Stimulated activated CD8-positive, alpha-beta memory T cell treated with anti-CD3 and anti-CD28 coated beads, Interleukin-4, amount 100 ng/mL, for 24 hours (primary cell): ENCODE measurements around the gene SMARCC1.

ENCODE experiments used
- DNase-seq: peaks from one replicate; pipeline ENCODE4 v3.0.0-alpha.2; 2020; ENCODE audit warnings: low read depth

The SMARCC1 gene

DNA sequence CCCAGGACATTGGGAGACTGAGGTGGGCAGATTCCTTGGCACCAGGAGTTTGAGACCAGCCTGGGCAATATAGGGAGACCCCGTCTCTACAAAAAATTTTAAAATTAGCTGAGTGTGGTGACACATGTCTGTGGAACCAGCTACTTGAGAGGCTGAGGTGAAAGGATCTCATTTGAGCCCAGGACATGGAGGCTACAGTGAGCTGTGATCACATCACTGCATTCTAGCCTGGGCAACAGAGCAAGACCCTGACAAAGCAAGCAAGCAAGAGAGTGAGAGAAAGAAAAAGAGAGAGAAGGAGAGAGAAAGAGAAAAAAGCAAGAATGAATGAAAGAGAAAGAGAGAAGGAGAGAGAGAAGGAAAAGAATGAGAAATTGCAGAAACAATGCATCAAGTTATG lies 150.9 kb downstream of the SMARCC1 start:
- DNase-seq = no peak

DNA sequence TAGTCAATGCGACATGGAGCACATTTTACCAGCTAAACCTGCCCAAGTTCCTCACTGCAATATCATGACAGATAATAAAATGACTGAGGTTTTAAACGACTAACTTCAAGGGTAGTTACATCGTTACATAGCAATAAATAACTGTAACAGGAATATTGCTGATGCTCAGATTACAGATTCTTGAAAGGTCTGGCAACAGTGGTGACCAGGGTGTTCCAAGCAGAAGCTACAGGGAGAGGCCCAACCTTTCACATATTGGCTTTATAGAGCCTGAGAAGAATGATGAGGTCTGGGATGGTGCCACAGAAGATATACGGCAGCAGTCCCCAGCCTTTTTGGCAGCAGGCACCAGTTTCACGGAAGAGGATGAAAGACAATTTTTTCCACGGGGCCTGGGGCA lies 151.9 kb downstream of the SMARCC1 start:
- no peak for DNase-seq

DNA sequence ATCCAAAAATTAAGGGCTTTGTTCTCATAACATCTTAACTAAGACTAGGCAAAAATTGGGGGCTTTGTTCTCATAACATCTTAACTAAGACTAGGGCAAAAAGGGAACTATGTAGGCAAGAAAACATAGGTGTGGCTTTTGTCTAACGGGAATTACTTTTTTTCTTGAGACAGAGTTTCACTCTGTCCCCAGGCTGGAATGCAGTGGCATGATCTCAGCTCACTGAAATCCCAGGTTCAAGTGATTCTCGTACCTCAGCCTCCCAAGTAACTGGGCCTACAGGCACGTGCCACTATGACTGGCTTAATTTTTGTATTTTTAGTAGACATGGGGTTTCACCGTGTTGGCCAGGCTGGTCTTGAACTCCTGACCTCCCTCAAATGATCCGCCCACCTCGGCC lies 153.3 kb downstream of the SMARCC1 start:
- DNase-seq = no peak

DNA sequence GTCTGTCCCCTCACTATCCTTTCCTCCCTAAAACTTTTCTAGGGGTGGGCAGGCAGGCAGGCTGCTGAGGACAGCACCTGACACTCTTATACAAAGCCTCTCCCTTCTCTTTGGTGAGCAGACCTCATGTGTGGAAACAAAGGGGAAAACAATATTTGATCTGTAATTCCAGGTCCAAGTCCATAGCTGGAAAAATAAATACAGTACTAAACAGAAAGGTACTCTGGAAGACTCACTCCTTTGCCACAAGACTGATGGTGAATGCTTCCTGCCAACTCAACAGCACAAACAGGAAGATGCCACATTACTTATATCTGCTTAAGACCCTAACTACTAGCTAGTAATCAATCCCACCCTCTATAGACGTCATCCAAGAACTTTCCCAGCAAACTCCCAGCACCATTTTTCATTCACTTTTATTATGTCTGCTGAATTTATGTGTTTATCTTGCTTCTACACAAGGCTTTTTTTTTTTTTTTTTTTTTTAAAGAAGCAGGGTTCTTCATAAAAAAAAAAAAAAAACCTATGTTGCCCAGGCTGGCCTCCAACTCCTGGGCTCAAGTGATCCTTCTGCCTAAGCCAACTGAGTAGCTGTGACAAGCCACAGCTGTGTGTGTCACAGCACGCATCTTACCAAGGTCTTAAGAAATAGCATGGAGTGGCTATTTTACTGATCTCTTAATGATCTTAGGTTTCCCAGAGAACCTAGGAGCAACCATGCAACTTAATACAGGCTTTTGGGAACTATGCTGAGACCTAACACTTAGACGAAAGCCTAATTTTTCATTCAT lies 158.8 kb downstream of the SMARCC1 start:
- no peak for DNase-seq

DNA sequence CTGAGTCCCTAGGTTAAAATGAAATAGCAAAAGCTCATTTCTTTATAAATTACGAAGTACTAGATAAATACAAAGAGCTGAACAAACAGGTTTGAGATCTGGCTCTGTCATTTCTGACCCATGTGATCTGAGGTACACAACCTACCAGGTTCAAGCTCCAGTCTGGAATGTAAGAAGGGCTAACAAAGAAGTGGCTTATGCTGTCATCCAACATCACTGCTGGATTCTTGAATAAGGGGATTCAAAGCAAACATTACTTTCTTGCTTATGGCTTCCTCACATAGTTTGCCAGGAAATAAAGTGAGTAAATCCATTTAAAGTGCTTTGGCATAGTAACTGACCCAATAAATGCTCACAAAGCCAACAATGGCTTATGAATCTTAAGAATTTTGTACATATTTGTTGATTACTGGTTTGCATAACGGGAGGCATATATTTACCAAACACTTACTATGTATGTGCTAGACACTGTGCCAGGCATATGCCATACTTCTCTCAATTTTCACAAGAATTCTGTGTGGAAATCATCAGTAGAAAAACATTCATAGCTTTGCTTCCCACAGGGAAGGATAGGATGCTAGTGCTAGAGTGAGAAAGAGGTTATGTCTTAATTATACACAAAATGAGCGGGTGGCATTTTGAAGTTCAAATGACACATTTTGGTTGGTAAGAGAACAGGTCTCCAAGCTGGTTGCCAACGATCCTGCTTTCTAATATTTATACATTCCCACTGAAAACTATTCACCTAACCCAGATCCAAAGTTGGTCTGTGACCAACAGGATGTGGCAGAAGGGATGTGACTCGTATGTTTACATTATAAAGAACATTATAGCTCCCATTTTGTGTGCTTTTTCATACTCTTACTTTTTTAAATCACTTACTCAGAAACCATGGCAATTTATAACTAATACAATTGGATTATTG lies 164.3 kb downstream of the SMARCC1 start:
- DNase-seq = no peak

DNA sequence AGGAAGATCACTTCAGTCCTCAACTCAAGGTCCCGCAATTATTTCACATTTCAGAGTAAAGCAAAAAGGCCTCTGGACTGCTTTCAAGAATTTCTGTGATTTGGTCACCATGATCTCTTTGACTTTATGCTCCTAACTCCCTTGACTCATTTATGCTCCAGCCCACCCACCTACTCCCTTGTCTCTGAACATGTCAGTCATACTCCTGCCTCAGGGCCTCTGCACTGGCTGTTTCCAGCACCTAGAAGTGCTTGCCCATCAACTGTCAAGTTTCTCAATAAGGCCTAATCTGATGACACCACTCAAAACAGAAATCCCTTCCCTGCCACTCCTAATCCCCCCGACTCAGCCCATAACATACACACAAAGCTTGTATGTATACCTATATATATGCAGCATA lies 166.9 kb downstream of the SMARCC1 start:
- no peak for DNase-seq

DNA sequence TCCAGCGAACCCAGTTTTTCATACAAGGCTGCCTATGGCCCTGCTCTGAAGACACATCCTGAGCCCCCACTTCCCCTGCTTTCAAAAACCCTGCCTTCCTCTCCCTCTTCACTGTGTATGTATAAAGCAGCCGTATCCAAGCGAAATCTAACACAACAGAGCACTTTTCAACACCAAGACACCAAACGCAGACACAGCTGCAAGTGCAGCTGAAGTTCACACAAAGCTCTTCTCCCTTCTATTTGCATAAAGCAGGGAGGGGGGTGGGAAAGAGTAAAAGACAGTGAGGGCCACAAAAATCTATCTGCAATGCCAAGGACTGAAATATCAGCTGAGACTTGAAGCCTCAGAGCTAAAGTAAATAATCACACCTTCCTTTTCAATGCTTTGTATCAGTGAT lies 168.0 kb downstream of the SMARCC1 start:
- no peak for DNase-seq

DNA sequence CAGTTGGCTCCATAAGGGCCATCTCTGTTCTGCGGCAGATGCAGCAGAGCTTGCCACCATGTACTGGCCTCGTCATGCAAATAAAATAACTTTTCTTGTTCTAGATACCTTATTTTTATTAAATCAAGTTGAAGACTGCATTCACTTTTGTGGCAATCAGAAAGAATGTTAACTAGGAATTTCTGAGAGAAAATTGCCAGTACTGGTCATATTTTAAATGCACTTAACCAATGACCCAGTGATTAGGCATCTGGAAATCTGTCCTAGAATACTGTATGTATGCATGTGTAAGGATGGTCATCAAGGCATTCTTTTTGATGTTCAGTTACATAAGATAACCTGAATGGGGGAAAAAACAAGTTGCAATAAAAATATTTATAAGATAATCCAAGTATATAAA lies 168.8 kb downstream of the SMARCC1 start:
- no peak for DNase-seq

DNA sequence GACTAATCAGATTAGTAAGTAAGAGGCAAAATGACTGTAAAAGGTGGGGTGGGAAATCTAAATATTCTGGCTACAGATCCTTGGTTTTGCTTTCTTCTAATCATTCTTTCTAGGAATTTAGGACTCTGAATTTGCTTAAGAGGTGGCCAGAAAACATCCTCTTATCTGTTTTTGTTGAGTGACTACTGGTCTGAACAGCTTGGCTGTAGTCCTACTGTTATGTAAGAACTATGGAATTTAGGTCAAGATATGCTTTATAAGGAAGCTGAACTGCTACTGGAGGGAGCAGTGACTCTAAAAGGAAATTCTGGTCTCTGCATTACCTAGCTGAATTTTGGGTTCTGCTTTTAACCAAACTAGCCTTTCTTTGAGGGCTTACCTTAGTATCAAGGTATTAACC lies 169.5 kb downstream of the SMARCC1 start:
- no peak for DNase-seq

DNA sequence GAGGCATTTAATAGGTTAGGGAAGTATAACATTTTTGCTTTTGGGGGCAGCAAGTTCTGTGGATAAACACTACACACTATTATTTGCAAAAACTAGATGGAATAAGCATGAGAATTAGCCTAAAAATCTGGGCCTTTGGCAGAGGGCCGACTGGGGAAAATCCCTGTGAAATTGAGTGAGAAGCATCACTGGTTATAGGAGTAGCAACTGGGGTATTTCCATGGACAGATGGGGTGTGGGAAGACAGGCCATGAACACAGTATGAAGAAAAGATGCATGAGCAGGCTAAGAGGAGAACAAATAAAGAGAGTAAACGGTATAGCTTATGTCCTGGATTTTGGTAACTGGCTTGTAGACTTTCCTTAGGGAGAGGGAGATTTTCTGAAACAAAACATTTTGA lies 170.1 kb downstream of the SMARCC1 start:
- DNase-seq = no peak

DNA sequence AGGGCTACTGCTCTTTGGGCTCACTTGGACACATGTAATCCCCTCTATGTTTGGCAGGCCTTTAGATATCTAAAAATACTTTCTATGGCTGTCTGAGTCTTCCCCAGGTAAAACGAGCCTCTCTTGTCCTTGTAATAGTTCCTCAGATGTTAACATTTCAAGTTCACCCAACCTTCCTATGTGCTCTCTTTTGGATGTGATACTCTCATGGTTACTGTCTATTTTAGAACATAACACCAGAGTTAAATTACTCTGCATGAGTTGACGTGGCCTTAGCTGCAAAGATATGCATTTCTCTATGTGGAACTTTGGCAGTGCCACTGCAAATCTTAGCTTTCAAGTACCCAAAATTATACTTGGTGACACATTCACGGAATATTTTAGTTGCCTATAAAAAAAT lies 171.1 kb downstream of the SMARCC1 start:
- no peak for DNase-seq

DNA sequence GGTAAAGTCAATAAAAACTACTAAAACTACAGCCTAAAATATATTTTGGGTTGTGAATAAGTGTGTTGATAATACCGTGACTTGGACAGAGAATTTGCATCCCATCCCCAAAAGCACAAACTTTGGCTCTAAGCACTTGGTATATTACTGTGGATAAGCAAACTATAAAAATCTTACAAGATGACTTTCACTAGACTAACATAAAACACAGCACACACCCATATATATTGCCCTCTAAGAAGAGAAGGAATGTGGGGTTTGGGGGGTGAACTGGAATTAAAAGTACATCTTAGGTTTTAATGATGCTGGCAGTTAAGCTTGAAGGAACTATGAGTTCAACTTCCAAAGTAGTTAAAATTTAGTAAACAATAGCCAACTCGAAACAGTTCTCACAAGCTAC lies 174.4 kb downstream of the SMARCC1 start:
- DNase-seq = no peak

DNA sequence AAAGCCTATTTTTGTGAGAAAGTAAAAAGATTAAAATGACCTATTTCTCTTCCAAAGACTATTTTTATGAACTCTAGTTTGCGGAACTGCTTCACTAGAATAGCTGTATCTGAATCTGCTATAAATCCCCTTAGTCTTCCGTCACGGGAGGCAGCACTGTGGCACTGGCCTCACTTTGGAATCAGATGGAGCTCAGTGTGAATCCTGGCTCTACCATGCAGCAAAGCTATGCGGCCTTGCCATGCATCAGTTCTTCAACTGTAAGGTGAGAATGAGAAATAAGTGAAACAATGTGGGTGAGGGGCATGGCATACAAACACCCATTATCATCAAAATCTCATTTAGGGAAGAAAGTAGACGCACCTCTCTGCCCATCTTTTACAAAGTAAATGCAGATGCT lies 175.5 kb downstream of the SMARCC1 start:
- DNase-seq = no peak

DNA sequence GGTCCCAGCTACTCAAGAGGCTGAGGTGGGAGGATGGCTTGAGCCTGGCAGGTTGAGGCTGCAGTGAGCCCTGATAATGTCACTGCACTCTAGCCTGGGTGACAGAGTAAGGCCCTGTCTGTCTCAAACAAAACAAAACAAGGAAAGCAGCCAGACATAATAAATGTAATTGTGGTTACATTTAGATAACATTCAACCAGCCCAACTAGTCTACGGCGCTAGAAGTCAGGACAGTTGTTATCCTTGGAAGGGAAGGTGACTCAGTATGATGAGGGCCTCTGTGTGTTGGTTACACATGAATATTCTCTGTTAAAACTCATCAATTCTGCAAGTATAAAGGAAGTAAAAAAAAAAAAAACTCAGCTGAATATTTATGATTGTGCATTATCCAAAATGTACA lies 176.0 kb downstream of the SMARCC1 start:
- no peak for DNase-seq

DNA sequence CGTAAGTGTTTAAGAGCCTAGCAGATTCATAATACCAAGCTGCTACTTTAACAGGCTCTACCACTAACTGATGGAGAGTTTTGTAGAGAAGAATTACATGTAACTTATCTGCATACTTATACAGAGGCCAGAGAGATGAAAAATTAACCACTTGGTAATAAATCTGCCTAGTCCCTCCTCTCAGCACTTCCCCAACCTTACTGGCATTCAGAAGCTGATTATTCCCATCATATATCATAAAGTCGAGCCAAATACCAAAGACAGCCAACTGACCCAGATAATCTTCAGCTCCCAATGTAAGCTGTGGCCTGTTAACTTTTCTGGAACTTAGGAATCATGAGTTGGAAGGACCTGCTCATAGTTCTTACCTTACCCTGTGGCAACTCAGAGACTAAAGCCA lies 177.5 kb downstream of the SMARCC1 start:
- no peak for DNase-seq

DNA sequence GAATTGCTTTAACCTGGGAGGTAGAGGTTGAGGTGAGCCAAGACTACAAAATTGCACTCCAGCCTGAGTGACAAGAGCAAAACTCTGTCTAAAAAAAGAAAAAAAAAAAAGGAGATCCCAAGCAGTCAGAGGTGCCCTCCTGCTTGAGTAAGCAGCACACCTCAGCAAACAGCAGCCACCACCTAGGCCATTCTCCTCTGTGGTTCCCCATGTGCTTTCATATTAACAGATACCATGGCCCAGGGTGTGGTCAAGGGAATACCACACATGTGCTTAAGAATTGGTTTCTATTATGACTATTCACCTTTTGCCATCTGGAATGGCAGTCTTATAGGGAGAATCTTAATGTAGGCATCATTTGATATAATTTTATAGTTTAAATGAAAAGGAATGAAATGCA lies 178.4 kb downstream of the SMARCC1 start:
- no peak for DNase-seq

DNA sequence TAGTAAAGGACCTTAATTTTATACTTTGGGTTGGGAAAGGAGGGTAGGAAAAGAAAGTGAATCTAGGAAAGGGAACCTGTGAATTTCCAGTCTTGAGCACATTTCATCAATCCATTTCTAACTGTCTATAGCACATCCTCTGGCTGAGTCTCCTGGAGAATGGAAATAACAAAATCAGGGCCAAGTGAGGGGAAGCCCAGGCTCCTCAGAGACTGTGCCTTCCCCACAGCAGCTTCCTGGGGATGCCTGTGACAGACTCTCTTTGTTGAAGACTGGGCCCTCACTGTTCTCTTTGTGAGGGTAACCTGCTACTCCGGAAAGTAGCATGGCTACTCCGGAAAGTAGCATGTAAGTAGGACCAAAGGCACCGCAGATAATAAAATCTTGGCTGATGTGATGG lies 180.4 kb downstream of the SMARCC1 start:
- DNase-seq = no peak

DNA sequence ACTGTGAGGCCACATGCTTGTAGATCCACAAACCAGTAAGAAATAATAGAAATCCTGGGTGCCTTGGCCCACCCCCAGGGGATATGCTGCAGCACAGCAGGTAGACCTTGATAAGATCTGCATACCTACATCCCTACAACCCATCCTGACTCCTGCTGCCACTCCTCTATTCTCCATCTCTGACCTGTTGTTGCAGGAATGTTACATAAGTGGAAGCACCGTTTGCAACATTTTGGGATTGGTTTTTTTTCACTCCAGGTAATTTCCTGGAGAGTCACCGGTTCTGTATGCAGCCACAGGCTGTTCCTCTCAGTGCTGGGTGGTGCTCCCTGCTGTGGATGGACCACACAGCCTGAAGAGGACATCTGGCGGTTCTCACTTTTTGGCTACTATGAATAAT lies 186.9 kb downstream of the SMARCC1 start:
- no peak for DNase-seq

DNA sequence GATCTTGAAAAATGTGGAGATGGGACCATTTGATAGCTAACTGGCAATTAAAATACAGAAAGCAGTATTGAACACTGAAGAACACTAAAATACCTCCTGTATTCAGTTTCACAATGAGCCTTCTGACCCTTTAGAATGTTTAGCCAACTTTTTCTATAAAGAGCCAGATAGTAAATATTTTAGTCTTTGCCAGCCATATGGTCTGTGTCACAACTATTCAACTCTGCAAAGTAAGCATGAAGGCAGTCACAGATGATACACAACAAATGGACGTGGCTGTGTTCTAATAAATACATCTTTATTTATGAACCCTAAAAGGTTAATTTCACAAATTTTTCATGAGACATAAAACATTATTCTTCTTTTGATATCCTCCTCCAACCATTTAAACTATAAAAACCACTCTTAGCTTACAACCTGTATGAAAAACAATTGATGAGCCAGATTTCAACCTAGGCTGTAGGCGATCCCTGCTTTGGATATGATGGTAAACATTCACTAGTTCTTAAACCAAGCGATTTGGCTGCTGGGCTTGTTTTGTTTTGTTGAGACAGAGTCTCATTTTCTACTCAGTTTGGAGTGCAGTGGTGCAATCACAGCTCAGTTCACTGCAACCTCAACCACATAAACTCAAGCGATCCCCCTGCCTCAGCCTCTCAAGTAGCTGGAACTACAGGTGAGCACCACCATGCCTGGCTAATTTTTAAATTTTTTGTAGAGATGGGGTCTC lies 189.5 kb downstream of the SMARCC1 start:
- DNase-seq = no peak

DNA sequence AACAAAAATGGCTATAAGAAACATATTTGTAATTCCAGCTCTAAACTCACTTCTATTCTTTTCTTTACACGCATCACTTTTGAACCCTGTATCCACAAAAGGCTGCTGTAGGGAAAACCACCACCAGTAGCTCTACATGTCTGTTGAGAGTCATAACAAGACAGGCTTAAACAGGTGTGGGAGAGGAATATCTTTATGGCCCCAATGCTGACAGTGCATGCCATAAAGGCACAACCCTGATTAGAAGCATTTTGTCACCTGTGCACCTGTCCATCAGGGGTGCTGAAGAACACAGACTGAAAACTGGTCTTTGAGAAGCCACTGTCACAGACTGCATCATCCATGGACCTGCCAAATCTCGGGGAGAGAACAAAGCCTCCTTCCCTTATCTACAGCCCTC lies 191.5 kb downstream of the SMARCC1 start:
- no peak for DNase-seq

DNA sequence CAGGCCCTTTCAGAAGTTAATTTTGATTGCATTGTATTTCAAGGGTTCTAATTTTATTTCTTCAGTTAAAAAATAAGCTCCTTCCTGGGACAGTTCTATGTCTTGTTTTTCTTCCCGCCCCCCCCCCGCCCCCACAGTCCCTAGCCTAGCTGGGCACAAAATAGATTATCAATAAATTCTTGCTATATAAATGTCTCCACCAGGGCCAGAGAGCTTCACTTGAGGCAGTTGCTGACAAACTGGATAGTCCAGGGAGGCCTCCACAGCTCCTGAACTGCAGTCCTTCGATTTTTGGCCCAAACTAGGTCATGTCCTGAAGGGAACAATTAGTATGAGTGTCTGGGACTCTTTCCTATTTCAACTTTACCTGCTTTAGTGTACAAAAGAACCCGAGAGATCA lies 193.1 kb downstream of the SMARCC1 start:
- DNase-seq = no peak

DNA sequence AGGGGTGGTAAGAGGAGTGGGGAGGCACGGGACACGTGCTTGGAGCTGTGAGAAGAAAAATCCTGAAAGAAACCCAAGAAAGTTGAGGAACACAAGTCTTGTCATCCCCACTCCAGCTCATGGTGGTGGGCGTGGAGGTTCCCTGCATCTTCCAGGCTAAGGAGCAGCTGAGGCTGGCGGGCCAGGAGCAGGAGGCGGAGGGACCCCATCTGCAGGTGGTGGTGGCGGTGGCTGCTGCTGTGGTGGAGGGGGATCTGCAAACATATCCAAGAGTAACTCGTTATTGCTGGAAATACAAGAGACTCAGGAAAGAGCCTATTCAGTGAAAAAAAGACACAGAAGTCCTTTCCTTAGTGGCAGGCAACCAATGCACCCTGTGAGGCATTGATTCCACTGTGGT lies 193.6 kb downstream of the SMARCC1 start:
- no peak for DNase-seq

DNA sequence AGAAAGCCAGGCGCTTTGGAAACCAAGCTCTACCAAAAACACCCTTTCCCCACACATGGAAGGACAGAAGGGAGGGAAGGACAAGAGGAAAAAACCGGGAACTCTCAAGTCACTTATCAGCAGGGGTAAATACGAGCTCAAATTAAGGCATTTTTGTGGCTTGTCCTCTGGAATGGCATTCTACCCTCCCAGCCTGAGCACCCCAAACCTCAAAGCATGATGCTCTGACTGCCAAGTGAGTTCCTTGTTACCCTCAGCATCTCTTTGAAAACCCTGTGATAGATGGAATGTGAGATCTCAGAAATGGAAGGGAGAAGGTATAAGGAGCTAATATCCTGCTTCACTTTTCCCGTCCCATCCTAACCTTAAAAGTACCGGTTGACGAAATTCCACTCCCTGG lies 194.9 kb downstream of the SMARCC1 start:
- DNase-seq = no peak
